HEK293 (cell line): ENCODE data around the gene INPP5B.

Source experiments
- GLI2 ChIP-seq: fragments of 450-650 bp; formaldehyde crosslinking; IDR thresholded peaks from 2 replicates; pipeline ENCODE4; 2017; ENCODE audit warnings: missing biosample characterization, missing genetic modification characterization, low read depth, borderline replicate concordance
- HOXD13 ChIP-seq: sonication (generic); formaldehyde crosslinking; IDR thresholded peaks from 2 replicates; pipeline ENCODE4 v1.8.0; 2022; ENCODE audit warnings: missing genetic modification reagents, borderline replicate concordance
- KLF10 ChIP-seq: fragments of 450-650 bp; IDR thresholded peaks from 2 replicates; pipeline ENCODE4 v1.5.1; 2018; ENCODE audit warnings: missing biosample characterization, mild to moderate bottlenecking, missing genetic modification characterization
- MZF1 ChIP-seq: fragments of 450-650 bp; formaldehyde crosslinking; IDR thresholded peaks from 2 replicates; pipeline ENCODE4 v1.5.1; 2017; ENCODE audit warnings: missing biosample characterization, missing genetic modification characterization, borderline replicate concordance
- ZBTB1 ChIP-seq: fragments of 450-650 bp; formaldehyde crosslinking; IDR thresholded peaks from 2 replicates; pipeline ENCODE4 v1.5.1; 2016; ENCODE audit warnings: missing biosample characterization, missing genetic modification characterization
- ZBTB8A ChIP-seq: fragments of 450-650 bp; formaldehyde crosslinking; IDR thresholded peaks from 2 replicates; pipeline ENCODE4 v1.5.1; 2016; ENCODE audit warnings: missing biosample characterization, missing genetic modification characterization
- ZNF146 ChIP-seq: fragments of 450-650 bp; formaldehyde crosslinking; IDR thresholded peaks from 2 replicates; pipeline ENCODE4 v1.5.1; 2016; ENCODE audit warnings: missing biosample characterization, missing genetic modification characterization
- ZNF16 ChIP-seq: fragments of 450-650 bp; formaldehyde crosslinking; IDR thresholded peaks from 2 replicates; pipeline ENCODE4 v1.5.1; 2016; ENCODE audit warnings: low read depth, missing biosample characterization, missing genetic modification characterization
- ZNF248 ChIP-seq: fragments of 450-650 bp; formaldehyde crosslinking; IDR thresholded peaks from 2 replicates; pipeline ENCODE4 v1.5.1; 2017; ENCODE audit warnings: missing biosample characterization, missing genetic modification characterization
- ZNF274 ChIP-seq, 2 experiments: fragments of 200-500 bp in 1 of 2; fragments of 450-650 bp in 1 of 2; sonication (Bioruptor generic) in 1 of 2; formaldehyde crosslinking in 1 of 2; IDR thresholded peaks; 2 replicates each; pipeline versions ENCODE4 v1.5.1 to v1.6.1; 2014 to 2016; ENCODE audit warnings: borderline replicate concordance in 1 of 2, inconsistent platforms in 1 of 2, low read length in 1 of 2, missing biosample characterization in 1 of 2, missing genetic modification characterization in 1 of 2
- ZNF335 ChIP-seq: fragments of 450-650 bp; formaldehyde crosslinking; conservative IDR thresholded peaks from 2 replicates; pipeline ENCODE4 v1.5.1; 2016; ENCODE audit warnings: missing biosample characterization, missing genetic modification characterization
- ZNF366 ChIP-seq: fragments of 450-650 bp; formaldehyde crosslinking; conservative IDR thresholded peaks from 2 replicates; pipeline ENCODE4 v1.5.1; 2016; ENCODE audit warnings: missing biosample characterization, missing genetic modification characterization
- ZNF426 ChIP-seq: fragments of 450-650 bp; formaldehyde crosslinking; IDR thresholded peaks from 2 replicates; pipeline ENCODE4 v1.5.1; 2017; ENCODE audit warnings: missing biosample characterization, missing genetic modification characterization, mild to moderate bottlenecking, inconsistent platforms, moderate library complexity
- ZNF530 ChIP-seq: fragments of 450-650 bp; formaldehyde crosslinking; IDR thresholded peaks from 2 replicates; pipeline ENCODE4 v1.5.1; 2016; ENCODE audit warnings: low read depth, missing biosample characterization, missing genetic modification characterization
- ZNF585B ChIP-seq: fragments of 450-650 bp; formaldehyde crosslinking; IDR thresholded peaks from 2 replicates; pipeline ENCODE4 v1.5.1; 2016; ENCODE audit warnings: missing biosample characterization, missing genetic modification characterization
- ZNF664 ChIP-seq: fragments of 450-650 bp; formaldehyde crosslinking; IDR thresholded peaks from 2 replicates; pipeline ENCODE4 v1.5.1; 2016; ENCODE audit warnings: missing biosample characterization, missing genetic modification characterization
- ZNF76 ChIP-seq: fragments of 450-650 bp; formaldehyde crosslinking; IDR thresholded peaks from 2 replicates; pipeline ENCODE4; 2016; ENCODE audit warnings: low read depth, missing biosample characterization, missing genetic modification characterization, borderline replicate concordance
- ZNF830 ChIP-seq: fragments of 450-650 bp; IDR thresholded peaks from 2 replicates; pipeline ENCODE4 v1.5.0; 2018; ENCODE audit warnings: missing biosample characterization, missing genetic modification characterization, low read depth, mild to moderate bottlenecking, moderate library complexity
- TF ChIP-seq, protein P1 (sequence below): fragments of 450-650 bp; formaldehyde crosslinking; IDR thresholded peaks from 2 replicates; pipeline ENCODE4 v1.5.1; 2016; ENCODE audit warnings: missing biosample characterization, missing genetic modification characterization, low read depth
- TF ChIP-seq, protein P2 (sequence below): fragments of 450-650 bp; formaldehyde crosslinking; optimal IDR thresholded peaks from 2 replicates; pipeline ENCODE3; 2016; ENCODE audit warnings: missing biosample characterization, mild to moderate bottlenecking, missing genetic modification characterization
- TF ChIP-seq, protein P3 (sequence below): fragments of 450-650 bp; formaldehyde crosslinking; IDR thresholded peaks from 2 replicates; pipeline ENCODE4 v1.5.1; 2016; ENCODE audit warnings: missing biosample characterization, missing genetic modification characterization
- TF ChIP-seq, protein P4 (sequence below): fragments of 450-650 bp; formaldehyde crosslinking; conservative IDR thresholded peaks from 2 replicates; pipeline ENCODE4 v1.5.1; 2016; ENCODE audit warnings: low read depth, missing biosample characterization, missing genetic modification characterization
- TF ChIP-seq, protein P5 (sequence below): fragments of 450-650 bp; formaldehyde crosslinking; IDR thresholded peaks from 2 replicates; pipeline ENCODE4 v1.5.0; 2017; ENCODE audit warnings: missing biosample characterization, missing genetic modification characterization, borderline replicate concordance
- TF ChIP-seq, protein P6 (sequence below): fragments of 450-650 bp; formaldehyde crosslinking; IDR thresholded peaks from 2 replicates; pipeline ENCODE4 v1.5.1; 2016; ENCODE audit warnings: missing biosample characterization, missing genetic modification characterization

INPP5B gene

DNA sequence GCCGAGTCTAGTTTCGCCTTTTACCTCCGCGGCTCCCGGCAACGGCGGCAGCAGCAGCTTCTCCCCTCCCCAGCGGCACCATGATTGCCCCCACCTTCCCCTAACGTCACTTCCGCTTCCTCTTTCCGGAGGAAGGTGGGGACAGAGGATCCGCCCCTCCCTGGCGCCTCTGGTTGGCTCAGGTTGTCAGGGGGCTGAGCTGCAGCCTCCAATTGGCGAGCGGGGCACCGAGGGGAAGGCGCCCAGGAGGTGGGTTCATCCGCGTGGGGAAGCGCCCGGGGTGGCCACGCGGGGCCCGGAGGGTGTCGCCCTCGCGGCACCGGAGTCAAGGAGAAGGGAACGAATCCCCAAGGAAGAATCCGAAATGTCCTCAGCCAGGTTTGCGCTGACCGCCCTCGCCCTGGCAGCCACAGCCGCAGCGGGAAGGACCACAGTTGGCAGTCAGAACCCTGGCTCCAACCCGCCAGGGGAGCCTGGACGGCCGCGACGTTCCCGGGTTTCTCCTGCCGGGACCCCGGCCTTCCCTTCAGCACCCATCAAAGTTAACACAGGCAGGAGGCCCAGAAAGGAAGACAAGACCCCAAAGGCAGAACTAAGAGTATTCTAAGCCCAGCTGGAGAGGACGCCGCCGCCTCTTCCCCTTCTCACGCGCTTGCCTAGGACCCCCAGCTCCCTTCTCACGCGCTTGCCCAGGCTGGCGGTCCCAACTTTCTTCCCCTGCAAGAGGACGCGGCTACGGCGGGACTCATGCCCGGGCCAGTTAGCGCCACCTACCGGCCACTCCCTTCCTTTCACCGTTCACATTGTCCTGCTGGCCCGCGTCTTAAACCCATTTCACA is 87.1 kb downstream of the INPP5B start, which contains the start of gene MTF1 (continued):
- TF ChIP-seq, protein P1, sequence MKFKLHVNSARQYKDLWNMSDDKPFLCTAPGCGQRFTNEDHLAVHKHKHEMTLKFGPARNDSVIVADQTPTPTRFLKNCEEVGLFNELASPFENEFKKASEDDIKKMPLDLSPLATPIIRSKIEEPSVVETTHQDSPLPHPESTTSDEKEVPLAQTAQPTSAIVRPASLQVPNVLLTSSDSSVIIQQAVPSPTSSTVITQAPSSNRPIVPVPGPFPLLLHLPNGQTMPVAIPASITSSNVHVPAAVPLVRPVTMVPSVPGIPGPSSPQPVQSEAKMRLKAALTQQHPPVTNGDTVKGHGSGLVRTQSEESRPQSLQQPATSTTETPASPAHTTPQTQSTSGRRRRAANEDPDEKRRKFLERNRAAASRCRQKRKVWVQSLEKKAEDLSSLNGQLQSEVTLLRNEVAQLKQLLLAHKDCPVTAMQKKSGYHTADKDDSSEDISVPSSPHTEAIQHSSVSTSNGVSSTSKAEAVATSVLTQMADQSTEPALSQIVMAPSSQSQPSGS (tag by site-specific recombination) = 0 out of 2 replicates have a peak, but pooled peaks have one; percentile 11
- TF ChIP-seq, protein P2, sequence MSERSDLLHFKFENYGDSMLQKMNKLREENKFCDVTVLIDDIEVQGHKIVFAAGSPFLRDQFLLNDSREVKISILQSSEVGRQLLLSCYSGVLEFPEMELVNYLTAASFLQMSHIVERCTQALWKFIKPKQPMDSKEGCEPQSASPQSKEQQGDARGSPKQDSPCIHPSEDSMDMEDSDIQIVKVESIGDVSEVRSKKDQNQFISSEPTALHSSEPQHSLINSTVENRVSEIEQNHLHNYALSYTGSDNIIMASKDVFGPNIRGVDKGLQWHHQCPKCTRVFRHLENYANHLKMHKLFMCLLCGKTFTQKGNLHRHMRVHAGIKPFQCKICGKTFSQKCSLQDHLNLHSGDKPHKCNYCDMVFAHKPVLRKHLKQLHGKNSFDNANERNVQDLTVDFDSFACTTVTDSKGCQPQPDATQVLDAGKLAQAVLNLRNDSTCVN (tag by site-specific recombination) = peak; percentile 82
- TF ChIP-seq MZF1 (0 out of 2 replicates have a peak, but pooled peaks have one; percentile 56), ZNF76 (no peak; the same call in none of the 2 replicates), ZBTB8A (tag by site-specific recombination) (peak; percentile 75), KLF10 (tag by site-specific recombination) (peak; percentile 93), ZNF274 (IDR thresholded peaks at IDR 0.05; ENCODE audit: low read length) (no peak), ZNF274 (tag by site-specific recombination; IDR thresholded peaks at IDR 0.05; ENCODE audit: borderline replicate concordance) (no peak), ZNF366 (tag by site-specific recombination) (0 out of 2 replicates have a peak, but pooled peaks have one; percentile 51), ZNF530 (no peak), ZNF830 (tag by site-specific recombination) (no peak), ZNF335 (peak; percentile 96), ZNF146 (tag by site-specific recombination) (0 out of 2 replicates have a peak, but pooled peaks have one; percentile 32), ZNF248 (tag by site-specific recombination) (no peak), ZNF585B (tag by site-specific recombination) (no peak), ZNF664 (no peak), GLI2 (tag by site-specific recombination) (no peak), ZNF426 (tag by site-specific recombination) (no peak), HOXD13 (CRISPR knock-in tag) (no peak), ZBTB1 (tag by site-specific recombination) (no peak), ZNF16 (tag by site-specific recombination) (no peak)
- TF ChIP-seq, protein P3, sequence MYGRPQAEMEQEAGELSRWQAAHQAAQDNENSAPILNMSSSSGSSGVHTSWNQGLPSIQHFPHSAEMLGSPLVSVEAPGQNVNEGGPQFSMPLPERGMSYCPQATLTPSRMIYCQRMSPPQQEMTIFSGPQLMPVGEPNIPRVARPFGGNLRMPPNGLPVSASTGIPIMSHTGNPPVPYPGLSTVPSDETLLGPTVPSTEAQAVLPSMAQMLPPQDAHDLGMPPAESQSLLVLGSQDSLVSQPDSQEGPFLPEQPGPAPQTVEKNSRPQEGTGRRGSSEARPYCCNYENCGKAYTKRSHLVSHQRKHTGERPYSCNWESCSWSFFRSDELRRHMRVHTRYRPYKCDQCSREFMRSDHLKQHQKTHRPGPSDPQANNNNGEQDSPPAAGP (tag by site-specific recombination) = 0 out of 2 replicates have a peak, but pooled peaks have one; percentile 48
- TF ChIP-seq, protein P4, sequence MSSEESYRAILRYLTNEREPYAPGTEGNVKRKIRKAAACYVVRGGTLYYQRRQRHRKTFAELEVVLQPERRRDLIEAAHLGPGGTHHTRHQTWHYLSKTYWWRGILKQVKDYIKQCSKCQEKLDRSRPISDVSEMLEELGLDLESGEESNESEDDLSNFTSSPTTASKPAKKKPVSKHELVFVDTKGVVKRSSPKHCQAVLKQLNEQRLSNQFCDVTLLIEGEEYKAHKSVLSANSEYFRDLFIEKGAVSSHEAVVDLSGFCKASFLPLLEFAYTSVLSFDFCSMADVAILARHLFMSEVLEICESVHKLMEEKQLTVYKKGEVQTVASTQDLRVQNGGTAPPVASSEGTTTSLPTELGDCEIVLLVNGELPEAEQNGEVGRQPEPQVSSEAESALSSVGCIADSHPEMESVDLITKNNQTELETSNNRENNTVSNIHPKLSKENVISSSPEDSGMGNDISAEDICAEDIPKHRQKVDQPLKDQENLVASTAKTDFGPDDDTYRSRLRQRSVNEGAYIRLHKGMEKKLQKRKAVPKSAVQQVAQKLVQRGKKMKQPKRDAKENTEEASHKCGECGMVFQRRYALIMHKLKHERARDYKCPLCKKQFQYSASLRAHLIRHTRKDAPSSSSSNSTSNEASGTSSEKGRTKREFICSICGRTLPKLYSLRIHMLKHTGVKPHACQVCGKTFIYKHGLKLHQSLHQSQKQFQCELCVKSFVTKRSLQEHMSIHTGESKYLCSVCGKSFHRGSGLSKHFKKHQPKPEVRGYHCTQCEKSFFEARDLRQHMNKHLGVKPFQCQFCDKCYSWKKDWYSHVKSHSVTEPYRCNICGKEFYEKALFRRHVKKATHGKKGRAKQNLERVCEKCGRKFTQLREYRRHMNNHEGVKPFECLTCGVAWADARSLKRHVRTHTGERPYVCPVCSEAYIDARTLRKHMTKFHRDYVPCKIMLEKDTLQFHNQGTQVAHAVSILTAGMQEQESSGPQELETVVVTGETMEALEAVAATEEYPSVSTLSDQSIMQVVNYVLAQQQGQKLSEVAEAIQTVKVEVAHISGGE (tag by site-specific recombination) = peak; percentile 91
- TF ChIP-seq, protein P5, sequence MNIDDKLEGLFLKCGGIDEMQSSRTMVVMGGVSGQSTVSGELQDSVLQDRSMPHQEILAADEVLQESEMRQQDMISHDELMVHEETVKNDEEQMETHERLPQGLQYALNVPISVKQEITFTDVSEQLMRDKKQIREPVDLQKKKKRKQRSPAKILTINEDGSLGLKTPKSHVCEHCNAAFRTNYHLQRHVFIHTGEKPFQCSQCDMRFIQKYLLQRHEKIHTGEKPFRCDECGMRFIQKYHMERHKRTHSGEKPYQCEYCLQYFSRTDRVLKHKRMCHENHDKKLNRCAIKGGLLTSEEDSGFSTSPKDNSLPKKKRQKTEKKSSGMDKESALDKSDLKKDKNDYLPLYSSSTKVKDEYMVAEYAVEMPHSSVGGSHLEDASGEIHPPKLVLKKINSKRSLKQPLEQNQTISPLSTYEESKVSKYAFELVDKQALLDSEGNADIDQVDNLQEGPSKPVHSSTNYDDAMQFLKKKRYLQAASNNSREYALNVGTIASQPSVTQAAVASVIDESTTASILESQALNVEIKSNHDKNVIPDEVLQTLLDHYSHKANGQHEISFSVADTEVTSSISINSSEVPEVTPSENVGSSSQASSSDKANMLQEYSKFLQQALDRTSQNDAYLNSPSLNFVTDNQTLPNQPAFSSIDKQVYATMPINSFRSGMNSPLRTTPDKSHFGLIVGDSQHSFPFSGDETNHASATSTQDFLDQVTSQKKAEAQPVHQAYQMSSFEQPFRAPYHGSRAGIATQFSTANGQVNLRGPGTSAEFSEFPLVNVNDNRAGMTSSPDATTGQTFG = no peak
- TF ChIP-seq, protein P6, sequence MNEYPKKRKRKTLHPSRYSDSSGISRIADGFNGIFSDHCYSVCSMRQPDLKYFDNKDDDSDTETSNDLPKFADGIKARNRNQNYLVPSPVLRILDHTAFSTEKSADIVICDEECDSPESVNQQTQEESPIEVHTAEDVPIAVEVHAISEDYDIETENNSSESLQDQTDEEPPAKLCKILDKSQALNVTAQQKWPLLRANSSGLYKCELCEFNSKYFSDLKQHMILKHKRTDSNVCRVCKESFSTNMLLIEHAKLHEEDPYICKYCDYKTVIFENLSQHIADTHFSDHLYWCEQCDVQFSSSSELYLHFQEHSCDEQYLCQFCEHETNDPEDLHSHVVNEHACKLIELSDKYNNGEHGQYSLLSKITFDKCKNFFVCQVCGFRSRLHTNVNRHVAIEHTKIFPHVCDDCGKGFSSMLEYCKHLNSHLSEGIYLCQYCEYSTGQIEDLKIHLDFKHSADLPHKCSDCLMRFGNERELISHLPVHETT (tag by site-specific recombination) = no peak
